TTC549 (cell line): Measurements from ENCODE around the gene PLEKHA6.

Experiments
- FAIRE-seq: peaks from 2 replicates; lab custom pipeline; 2012; peaks lifted over from hg19 to GRCh38; lab: Jason Lieb, UNC

PLEKHA6 gene

GRCh38 chr1:204211046-204211445, 148.7 kb downstream of the PLEKHA6 start:
- no peak for FAIRE-seq

GRCh38 chr1:204207136-204207616, 152.6 kb downstream of the PLEKHA6 start:
- no peak for FAIRE-seq

GRCh38 chr1:204206121-204206520, 153.6 kb downstream of the PLEKHA6 start:
- no peak for FAIRE-seq

GRCh38 chr1:204205486-204205885, 154.2 kb downstream of the PLEKHA6 start:
- FAIRE-seq = no peak

GRCh38 chr1:204204944-204205343, 154.8 kb downstream of the PLEKHA6 start:
- no peak for FAIRE-seq

- no peak for FAIRE-seq
Measured at GRCh38 chr1:204203206-204203767, 156.4 kb downstream of the PLEKHA6 start.

- FAIRE-seq = no peak
Measured at GRCh38 chr1:204202481-204202880, 157.2 kb downstream of the PLEKHA6 start.

GRCh38 chr1:204201348-204202040, 158.2 kb downstream of the PLEKHA6 start:
- FAIRE-seq = no peak

GRCh38 chr1:204199579-204199978, 160.2 kb downstream of the PLEKHA6 start:
- no peak for FAIRE-seq

GRCh38 chr1:204198348-204199340, 161.1 kb downstream of the PLEKHA6 start:
- no peak for FAIRE-seq

GRCh38 chr1:204197068-204197467, 162.7 kb downstream of the PLEKHA6 start:
- FAIRE-seq = no peak

- no peak for FAIRE-seq
Measured at GRCh38 chr1:204196068-204196795, 163.5 kb downstream of the PLEKHA6 start, which contains the start of gene KISS1. Gene KISS1, minus strand, starts transcription at chr1:204196491. Its CDS starts 3,615 bp downstream, at chr1:204192876.

GRCh38 chr1:204194771-204195170, 165.0 kb downstream of the PLEKHA6 start:
- FAIRE-seq = no peak

- no peak for FAIRE-seq
Measured at GRCh38 chr1:204194080-204194479, 165.6 kb downstream of the PLEKHA6 start.

- FAIRE-seq = no peak
Measured at GRCh38 chr1:204192589-204193352, 167.0 kb downstream of the PLEKHA6 start.

GRCh38 chr1:204192046-204192445, 167.7 kb downstream of the PLEKHA6 start:
- no peak for FAIRE-seq

GRCh38 chr1:204191456-204191855, 168.3 kb downstream of the PLEKHA6 start:
- FAIRE-seq = no peak

GRCh38 chr1:204190212-204191211, 169.2 kb downstream of the PLEKHA6 start:
- no peak for FAIRE-seq

GRCh38 chr1:204188959-204189639, 170.6 kb downstream of the PLEKHA6 start:
- FAIRE-seq = no peak
